NCI-H345 treated with DMSO at 0.1 percent for 48 hours (cell line): ENCODE measurements around the gene ALAD.

Source experiments
- DNase-seq: peaks from one replicate; lab custom pipeline; 2025; ENCODE audit not compliant: unreplicated experiment; lab: John Stamatoyannopoulos, UW

ALAD gene

GRCh38 chr9:113350107-113350661 is 50.9 kb downstream of the ALAD start:
- no peak for DNase-seq

- DNase-seq: no peak
Measured at GRCh38 chr9:113349445-113350094, 51.5 kb downstream of the ALAD start, which contains the start of gene BSPRY. BSPRY (plus strand) TSS chr9:113349541; CDS start chr9:113349580, 39 bp downstream.

- DNase-seq: peak; percentile 35
Measured at GRCh38 chr9:113349066-113349444, 52.0 kb downstream of the ALAD start.

- DNase-seq: no peak
Measured at GRCh38 chr9:113348437-113348836, 52.6 kb downstream of the ALAD start.

GRCh38 chr9:113345671-113346070 is 55.4 kb downstream of the ALAD start:
- DNase-seq: no peak

- DNase-seq: no peak
Measured at GRCh38 chr9:113345190-113345589, 55.9 kb downstream of the ALAD start.

GRCh38 chr9:113343732-113344231 is 57.3 kb downstream of the ALAD start:
- peak; percentile 93 for DNase-seq

- DNase-seq: no peak
Measured at GRCh38 chr9:113341712-113342410, 59.2 kb downstream of the ALAD start.

- peak; percentile 78 for DNase-seq
Measured at GRCh38 chr9:113340011-113340699, 60.9 kb downstream of the ALAD start, which contains the start of gene WDR31. WDR31 (minus strand) TSS chr9:113340275; CDS start chr9:113332022, 8,253 bp downstream.

- DNase-seq: no peak
Measured at GRCh38 chr9:113337714-113338113, 63.4 kb downstream of the ALAD start.
